Keratinocyte (primary cell): ENCODE data around the gene SULT1C2. TPM values are rescaled to one million over a fixed set of nuclear protein-coding genes. Genes with fewer than 3 reads are reported as not detected.

Experiments used
- DNase-seq: peaks from one replicate; pipeline ENCODE4 v3.0.0-alpha.2; 2011; ENCODE audit warnings: low read depth, missing footprints, low spot score
- FAIRE-seq: peaks from 2 replicates; lab custom pipeline; 2011; peaks lifted over from hg19 to GRCh38; lab: Jason Lieb, UNC
- H2AFZ ChIP-seq: 2 replicates; pipeline ENCODE4 v1.6.0; 2012; ENCODE audit warnings: low read length, control low read depth, inconsistent platforms; ENCODE audit not compliant: control insufficient read depth
- H3K27ac ChIP-seq: 2 replicates; pipeline ENCODE4 v1.5.1; 2011; ENCODE audit warnings: low read length; ENCODE audit not compliant: control insufficient read depth, insufficient read depth
- H3K27me3 ChIP-seq: 3 replicates; pipeline ENCODE4 v1.6.0; 2011; ENCODE audit warnings: low read length; ENCODE audit not compliant: control insufficient read depth, insufficient read depth; ENCODE audit errors: extremely low read depth
- H3K36me3 ChIP-seq, 2 experiments: 2 replicates in 1 of 2; 3 replicates in 1 of 2; pipeline ENCODE4 v1.5.1; 2011; ENCODE audit warnings: low read length in 2 of 2, mild to moderate bottlenecking in 1 of 2; ENCODE audit not compliant: control insufficient read depth in 2 of 2, insufficient read depth in 2 of 2; ENCODE audit errors: extremely low read depth in 1 of 2
- H3K4me1 ChIP-seq: 3 replicates; pipeline ENCODE4 v1.5.1; 2011; ENCODE audit warnings: low read length; ENCODE audit not compliant: control insufficient read depth, insufficient read depth; ENCODE audit errors: extremely low read depth
- H3K4me2 ChIP-seq: 3 replicates; pipeline ENCODE4 v1.6.0; 2011; ENCODE audit warnings: low read depth, low read length; ENCODE audit not compliant: control insufficient read depth, insufficient read depth; ENCODE audit errors: extremely low read depth
- H3K4me3 ChIP-seq, 3 experiments: fragments of 200-600 bp in 1 of 3; sonication (generic) in 1 of 3; 2 replicates in 2 of 3; 3 replicates in 1 of 3; pipeline ENCODE4 v1.5.1; 2011 to 2016; ENCODE audit warnings: low read length in 3 of 3, mild to moderate bottlenecking in 3 of 3, control low read depth in 2 of 3, inconsistent platforms in 1 of 3, low read depth in 1 of 3, mixed read lengths in 1 of 3, mixed run types in 1 of 3, moderate library complexity in 1 of 3; ENCODE audit not compliant: control insufficient read depth in 2 of 3, insufficient read depth in 2 of 3; ENCODE audit errors: extremely low read depth in 1 of 3
- H3K79me2 ChIP-seq: 2 replicates; pipeline ENCODE4 v1.6.0; 2012; ENCODE audit warnings: low read length; ENCODE audit not compliant: control insufficient read depth, insufficient read depth
- H3K9ac ChIP-seq: 3 replicates; pipeline ENCODE4 v1.6.0; 2011; ENCODE audit warnings: low read length; ENCODE audit not compliant: control insufficient read depth, insufficient read depth; ENCODE audit errors: extremely low read depth
- H3K9me1 ChIP-seq: 3 replicates; pipeline ENCODE4 v1.6.0; 2011; ENCODE audit warnings: low read length; ENCODE audit not compliant: control insufficient read depth, insufficient read depth; ENCODE audit errors: extremely low read depth
- H3K9me3 ChIP-seq: 2 replicates; pipeline ENCODE4 v1.5.1; 2012; ENCODE audit warnings: low read depth, low read length; ENCODE audit not compliant: control insufficient read depth
- H4K20me1 ChIP-seq: 3 replicates; pipeline ENCODE4 v1.6.0; 2011; ENCODE audit warnings: low read length; ENCODE audit not compliant: control insufficient read depth, insufficient read depth; ENCODE audit errors: extremely low read depth
- EZH2 ChIP-seq: IDR thresholded peaks from one replicate; pipeline ENCODE4 v1.6.1; 2012; ENCODE audit warnings: inconsistent platforms, mild to moderate bottlenecking, low read length, moderate library complexity
- dilution Hi-C: fragments of 300-500 bp; cut with MboI; formaldehyde crosslinking; loops from one replicate; pipeline ENCODE4 v1.7.0; 2020; ENCODE audit warnings: low sequenced_read_pairs; ENCODE audit not compliant: extremely low pct_ligation_motif_present
- polyA plus RNA-seq, 5 experiments: library from polyadenylated mRNA; depleted of rRNA in 3 of 5; stranded (reverse) in 3 of 5; stranded (forward) in 1 of 5; unstranded in 1 of 5; fragments of >200 nt; gene quantifications; 1 replicate in 1 of 5; 2 replicates in 3 of 5; 3 replicates in 1 of 5; pipeline versions ENCODE4 v1.2.1 to v1.2.3, GENCODE V29; 2011 to 2012; ENCODE audit warnings: missing spikeins in 2 of 5, low read depth in 1 of 5, low replicate concordance in 1 of 5
- TF ChIP-seq, protein P1 (sequence below), 3 experiments: IDR thresholded peaks in 1 of 3; conservative IDR thresholded peaks in 1 of 3; optimal IDR thresholded peaks in 1 of 3; 2 replicates in 2 of 3; 3 replicates in 1 of 3; pipeline versions ENCODE3 to v1.5.1; 2011; ENCODE audit warnings: low read length in 3 of 3, mild to moderate bottlenecking in 3 of 3, moderate library complexity in 2 of 3, control low read depth in 1 of 3, inconsistent platforms in 1 of 3; ENCODE audit not compliant: insufficient read depth in 2 of 3; ENCODE audit errors: extremely low read depth in 1 of 3

Gene SULT1C2
- polyA plus RNA-seq, 1 donor (not counting 4 experiments of a cell fraction or from before 2014, with no cell fraction given) = not detected

DNA sequence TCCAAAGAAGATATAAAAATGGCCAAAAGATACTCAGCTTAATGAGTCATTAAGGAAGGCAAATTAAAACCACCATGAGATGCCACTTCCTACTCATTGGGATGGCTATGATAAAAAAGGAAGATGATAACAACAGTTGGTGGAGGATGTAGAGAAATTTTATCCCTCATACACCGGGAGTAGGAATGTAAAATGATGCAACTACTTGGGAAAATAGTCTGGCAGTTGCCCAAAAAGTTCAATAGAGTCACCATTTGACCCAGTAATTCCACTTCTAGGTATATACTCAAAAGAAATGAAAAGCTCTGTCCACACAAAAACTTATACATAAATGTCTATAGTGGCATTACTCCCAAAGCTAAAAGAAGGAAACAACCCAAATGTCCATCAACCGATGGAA, 10.1 kb upstream of the SULT1C2 start:
- dilution Hi-C loops = no loop called here
- no peaks in the 10 kb centered on the region for H3K36me3 ChIP-seq
- no peaks in the 10 kb centered on the region for H3K9me3 ChIP-seq
- H3K27ac ChIP-seq = no peak overlapping the region
- no peaks in the 10 kb centered on the region for H4K20me1 ChIP-seq
- no peak overlapping the region for H3K4me2 ChIP-seq
- TF ChIP-seq, protein P1, sequence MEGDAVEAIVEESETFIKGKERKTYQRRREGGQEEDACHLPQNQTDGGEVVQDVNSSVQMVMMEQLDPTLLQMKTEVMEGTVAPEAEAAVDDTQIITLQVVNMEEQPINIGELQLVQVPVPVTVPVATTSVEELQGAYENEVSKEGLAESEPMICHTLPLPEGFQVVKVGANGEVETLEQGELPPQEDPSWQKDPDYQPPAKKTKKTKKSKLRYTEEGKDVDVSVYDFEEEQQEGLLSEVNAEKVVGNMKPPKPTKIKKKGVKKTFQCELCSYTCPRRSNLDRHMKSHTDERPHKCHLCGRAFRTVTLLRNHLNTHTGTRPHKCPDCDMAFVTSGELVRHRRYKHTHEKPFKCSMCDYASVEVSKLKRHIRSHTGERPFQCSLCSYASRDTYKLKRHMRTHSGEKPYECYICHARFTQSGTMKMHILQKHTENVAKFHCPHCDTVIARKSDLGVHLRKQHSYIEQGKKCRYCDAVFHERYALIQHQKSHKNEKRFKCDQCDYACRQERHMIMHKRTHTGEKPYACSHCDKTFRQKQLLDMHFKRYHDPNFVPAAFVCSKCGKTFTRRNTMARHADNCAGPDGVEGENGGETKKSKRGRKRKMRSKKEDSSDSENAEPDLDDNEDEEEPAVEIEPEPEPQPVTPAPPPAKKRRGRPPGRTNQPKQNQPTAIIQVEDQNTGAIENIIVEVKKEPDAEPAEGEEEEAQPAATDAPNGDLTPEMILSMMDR (optimal IDR thresholded peaks at IDR 0.05 in 1 of 3, IDR thresholded peaks at IDR 0.05 in 1 of 3, conservative IDR thresholded peaks at IDR 0.05 in 1 of 3; ENCODE audit: extremely low read depth in 1 of 3, insufficient read depth in 2 of 3, low read length in 3 of 3) = no peak
- TF ChIP-seq EZH2 = no peak
- DNase-seq (no peak), FAIRE-seq (no peak)
- H3K27me3 ChIP-seq = no peaks in the 10 kb centered on the region
- H3K4me1 ChIP-seq = no peaks in the 10 kb centered on the region
- no peaks in the 10 kb centered on the region for H3K9me1 ChIP-seq
- H3K4me3 ChIP-seq = no peak overlapping the region
- no peaks in the 10 kb centered on the region for H3K79me2 ChIP-seq
- H2AFZ ChIP-seq = no peak overlapping the region
- H3K9ac ChIP-seq = no peak overlapping the region

DNA sequence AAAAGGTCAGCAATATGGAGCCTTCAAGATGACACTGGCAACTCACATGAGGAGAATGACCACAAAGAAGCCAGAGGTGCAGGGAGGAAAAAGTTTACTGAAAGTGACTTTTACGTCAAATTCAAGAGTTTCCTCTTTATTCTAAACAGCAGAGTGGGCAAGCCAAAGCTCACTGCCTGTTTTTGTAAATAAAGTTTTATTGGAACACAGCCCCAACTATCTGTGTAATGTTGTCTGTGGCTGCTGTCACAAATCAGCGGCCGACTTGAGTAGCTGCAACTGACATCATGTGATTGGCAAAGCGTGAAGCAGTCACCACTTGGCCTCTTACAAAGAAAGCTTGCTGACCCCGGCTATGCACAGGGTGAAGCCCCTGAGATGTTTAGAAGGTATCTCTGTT, 9.2 kb upstream of the SULT1C2 start:
- H3K9ac ChIP-seq = no peak overlapping the region
- dilution Hi-C loops = no loop called here
- H3K27me3 ChIP-seq = no peaks in the 10 kb centered on the region
- FAIRE-seq = no peak
- no peaks in the 10 kb centered on the region for H3K36me3 ChIP-seq
- no peaks in the 10 kb centered on the region for H4K20me1 ChIP-seq
- no peak overlapping the region for H2AFZ ChIP-seq
- no peak overlapping the region for H3K27ac ChIP-seq
- no peak for DNase-seq
- H3K4me2 ChIP-seq = no peak overlapping the region
- no peaks in the 10 kb centered on the region for H3K4me1 ChIP-seq
- TF ChIP-seq, protein P1 (optimal IDR thresholded peaks at IDR 0.05 in 1 of 3, IDR thresholded peaks at IDR 0.05 in 1 of 3, conservative IDR thresholded peaks at IDR 0.05 in 1 of 3; ENCODE audit: extremely low read depth in 1 of 3, insufficient read depth in 2 of 3, low read length in 3 of 3) = no peak
- no peak for TF ChIP-seq EZH2
- no peaks in the 10 kb centered on the region for H3K79me2 ChIP-seq
- no peaks in the 10 kb centered on the region for H3K9me3 ChIP-seq
- no peak overlapping the region for H3K4me3 ChIP-seq
- H3K9me1 ChIP-seq = no peaks in the 10 kb centered on the region
